A673 (cell line): ENCODE measurements around the gene ZNF836. TPM values are rescaled to one million over a fixed set of nuclear protein-coding genes. Genes with fewer than 3 reads are reported as not detected.
A peak's percentile ranks its signal among the peaks of the same experiment; 100 is the strongest.

Experiments used
- BruUV-seq: library from RNA; stranded (reverse); fragments of 400-500 nt; replicated peaks from 2 replicates; lab custom pipeline; 2021; lab: Mats Ljungman, UMichigan
- CTCF ChIA-PET: fragments of 300-600 bp; sonication (Branson Sonifier 250); formaldehyde crosslinking; loops from one replicate; lab custom pipeline; 2022; ENCODE audit warnings: antibody characterized with exemption; lab: Charles Lee
- POLR2A ChIA-PET: fragments of 300-600 bp; sonication (Branson Sonifier 250); formaldehyde crosslinking; loops from one replicate; lab custom pipeline; 2022; ENCODE audit warnings: antibody characterized with exemption; ENCODE audit not compliant: low non-redundant PET; lab: Charles Lee
- DNase-seq: peaks from one replicate; pipeline ENCODE4 v3.0.0-alpha.2; 2015; ENCODE audit warnings: low spot score
- H3K27ac ChIP-seq: fragments of 200-600 bp; sonication (generic); 2 replicates; pipeline ENCODE4 v1.5.1; 2016; ENCODE audit warnings: mixed run types, low read depth, mild to moderate bottlenecking, mixed read lengths, antibody characterized with exemption, low read length; ENCODE audit not compliant: poor library complexity, severe bottlenecking
- H3K27me3 ChIP-seq: fragments of 200-600 bp; sonication (generic); replicated peaks from 2 replicates; pipeline ENCODE4 v1.6.1; 2017; ENCODE audit warnings: mixed run types, low read depth, mild to moderate bottlenecking, mixed read lengths, antibody characterized with exemption, low read length; ENCODE audit not compliant: insufficient read depth, poor library complexity
- H3K36me3 ChIP-seq: fragments of 200-600 bp; sonication (generic); 2 replicates; pipeline ENCODE4 v1.6.1; 2016; ENCODE audit warnings: mixed run types, mild to moderate bottlenecking, mixed read lengths, antibody characterized with exemption, low read length; ENCODE audit not compliant: insufficient read depth, poor library complexity, severe bottlenecking
- H3K4me1 ChIP-seq: fragments of 200-600 bp; sonication (generic); 2 replicates; pipeline ENCODE4 v1.6.1; 2017; ENCODE audit warnings: mixed run types, mild to moderate bottlenecking, mixed read lengths, antibody characterized with exemption, low read length; ENCODE audit not compliant: insufficient read depth, poor library complexity, severe bottlenecking
- H3K4me3 ChIP-seq: fragments of 200-600 bp; sonication (generic); 2 replicates; pipeline ENCODE4 v1.5.1; 2016; ENCODE audit warnings: low read depth, mixed run types, mild to moderate bottlenecking, mixed read lengths, low read length; ENCODE audit not compliant: poor library complexity, severe bottlenecking
- H3K9me3 ChIP-seq: fragments of 200-600 bp; sonication (generic); 2 replicates; pipeline ENCODE4 v1.6.1; 2016; ENCODE audit warnings: mixed run types, low read depth, mild to moderate bottlenecking, mixed read lengths, antibody characterized with exemption, low read length; ENCODE audit not compliant: poor library complexity, severe bottlenecking
- EZH2 ChIP-seq: fragments of 200-600 bp; sonication (generic); IDR thresholded peaks from 2 replicates; pipeline ENCODE4 v1.6.1; 2017; ENCODE audit warnings: borderline replicate concordance, low read depth, mild to moderate bottlenecking, mixed read lengths, antibody characterized with exemption, low read length; ENCODE audit not compliant: poor library complexity, severe bottlenecking
- intact Hi-C: fragments of 100-400 bp; cut with micrococcal nuclease; formaldehyde crosslinking; loops from one replicate; pipeline ENCODE4 v1.10.0; 2022; ENCODE audit not compliant: unreplicated experiment
- total RNA-seq: library from RNA; stranded (reverse); gene quantifications from 2 replicates; pipeline ENCODE4 v1.2.3, GENCODE V29; 2021
- TF ChIP-seq, protein P1 (sequence below): fragments of 300-800, 200-600 bp; sonication (generic); conservative IDR thresholded peaks from 2 replicates; pipeline ENCODE4 v1.5.1; 2017; ENCODE audit warnings: low read depth, mild to moderate bottlenecking, antibody characterized with exemption, low read length, moderate library complexity, mixed read lengths

The ZNF836 gene
- total RNA-seq, 1 experiment from 2014 or later: 6.1 TPM

DNA sequence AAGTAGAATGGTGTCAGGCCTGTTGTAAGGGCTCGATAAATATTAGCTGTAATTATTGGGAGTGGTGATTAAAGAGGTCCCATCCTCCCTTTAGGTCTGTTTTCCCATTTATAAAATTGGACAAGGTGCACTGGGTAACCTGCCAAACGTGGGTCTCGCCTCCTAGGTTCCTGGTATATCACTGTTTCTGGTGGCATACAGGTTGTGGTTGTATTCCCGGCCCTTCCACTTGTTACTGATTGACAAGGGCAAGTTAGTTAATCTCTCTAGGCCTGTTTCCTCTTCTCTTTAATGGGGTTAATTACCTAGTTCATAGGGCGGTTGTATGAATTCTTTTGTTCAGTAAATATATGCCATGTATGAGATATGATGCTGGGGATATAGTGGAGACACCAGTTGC lies 20.0 kb upstream of the ZNF836 start:
- TSS peak; percentile 44 for BruUV-seq
- Histone ChIP-seq H3K4me3 (peak overlapping the region; percentile 68), H3K36me3 (peaks cover 33% of the 10 kb centered on the region), H3K27me3 (no peaks in the 10 kb centered on the region), H3K4me1 (peaks cover 8% of the 10 kb centered on the region), H3K27ac (peak overlapping the region; percentile 97), H3K9me3 (no peaks in the 10 kb centered on the region)
- POLR2A ChIA-PET: no interaction called here
- intact Hi-C loops: no loop called here
- TF ChIP-seq, protein P1, sequence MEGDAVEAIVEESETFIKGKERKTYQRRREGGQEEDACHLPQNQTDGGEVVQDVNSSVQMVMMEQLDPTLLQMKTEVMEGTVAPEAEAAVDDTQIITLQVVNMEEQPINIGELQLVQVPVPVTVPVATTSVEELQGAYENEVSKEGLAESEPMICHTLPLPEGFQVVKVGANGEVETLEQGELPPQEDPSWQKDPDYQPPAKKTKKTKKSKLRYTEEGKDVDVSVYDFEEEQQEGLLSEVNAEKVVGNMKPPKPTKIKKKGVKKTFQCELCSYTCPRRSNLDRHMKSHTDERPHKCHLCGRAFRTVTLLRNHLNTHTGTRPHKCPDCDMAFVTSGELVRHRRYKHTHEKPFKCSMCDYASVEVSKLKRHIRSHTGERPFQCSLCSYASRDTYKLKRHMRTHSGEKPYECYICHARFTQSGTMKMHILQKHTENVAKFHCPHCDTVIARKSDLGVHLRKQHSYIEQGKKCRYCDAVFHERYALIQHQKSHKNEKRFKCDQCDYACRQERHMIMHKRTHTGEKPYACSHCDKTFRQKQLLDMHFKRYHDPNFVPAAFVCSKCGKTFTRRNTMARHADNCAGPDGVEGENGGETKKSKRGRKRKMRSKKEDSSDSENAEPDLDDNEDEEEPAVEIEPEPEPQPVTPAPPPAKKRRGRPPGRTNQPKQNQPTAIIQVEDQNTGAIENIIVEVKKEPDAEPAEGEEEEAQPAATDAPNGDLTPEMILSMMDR: no peak
- no peak for TF ChIP-seq EZH2
- DNase-seq: no peak
- CTCF ChIA-PET: no interaction called here

DNA sequence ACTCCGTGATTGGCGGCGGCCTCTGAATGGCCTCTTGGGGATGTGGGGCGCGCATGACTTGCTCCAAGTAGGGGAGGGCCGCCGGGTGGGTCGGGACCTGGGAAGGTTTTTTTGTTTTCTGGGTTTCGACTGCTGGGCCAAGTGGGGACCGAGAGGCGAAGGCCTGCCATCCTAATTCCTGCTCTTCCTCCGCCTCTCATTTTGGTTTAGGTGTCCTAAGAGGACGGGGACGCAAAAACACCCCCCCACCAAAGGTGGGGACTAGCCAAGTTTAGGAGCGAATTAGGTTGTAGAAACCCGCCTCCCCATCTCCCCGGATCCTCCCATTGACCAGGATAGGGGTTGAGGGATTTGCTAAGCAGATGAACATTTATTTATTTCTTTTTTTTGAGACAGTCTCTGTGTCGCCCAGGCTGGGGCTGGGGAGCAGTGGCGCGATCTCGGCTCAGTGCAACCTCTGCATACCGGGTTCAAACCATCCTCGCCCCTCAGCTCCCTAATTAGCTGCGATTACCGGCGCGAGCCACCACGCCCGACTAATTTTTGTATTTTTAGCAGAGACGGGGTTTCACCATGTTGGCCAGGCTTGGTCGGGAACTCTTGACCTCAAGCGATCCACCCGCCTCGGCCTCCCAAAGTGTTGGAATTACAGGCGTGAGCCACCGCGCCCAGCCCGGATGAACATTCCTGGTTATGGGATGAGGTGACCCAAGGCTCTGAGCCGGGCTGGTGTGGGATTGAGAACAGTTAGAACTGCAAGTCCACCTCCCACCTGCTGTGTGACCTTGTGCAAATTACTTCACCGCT lies 19.3 kb upstream of the ZNF836 start:
- no TSS peak for BruUV-seq
- Histone ChIP-seq H3K4me1 (peaks cover 8% of the 10 kb centered on the region), H3K27me3 (no peaks in the 10 kb centered on the region), H3K4me3 (peak overlapping the region; percentile 68), H3K27ac (peak overlapping the region; percentile 97), H3K9me3 (no peaks in the 10 kb centered on the region), H3K36me3 (peaks cover 26% of the 10 kb centered on the region)
- peak; percentile 45 for DNase-seq
- TF ChIP-seq, protein P1: no peak
- no peak for TF ChIP-seq EZH2
- intact Hi-C loops: no loop called here
- ChIA-PET POLR2A (no interaction called here), CTCF (no interaction called here)

DNA sequence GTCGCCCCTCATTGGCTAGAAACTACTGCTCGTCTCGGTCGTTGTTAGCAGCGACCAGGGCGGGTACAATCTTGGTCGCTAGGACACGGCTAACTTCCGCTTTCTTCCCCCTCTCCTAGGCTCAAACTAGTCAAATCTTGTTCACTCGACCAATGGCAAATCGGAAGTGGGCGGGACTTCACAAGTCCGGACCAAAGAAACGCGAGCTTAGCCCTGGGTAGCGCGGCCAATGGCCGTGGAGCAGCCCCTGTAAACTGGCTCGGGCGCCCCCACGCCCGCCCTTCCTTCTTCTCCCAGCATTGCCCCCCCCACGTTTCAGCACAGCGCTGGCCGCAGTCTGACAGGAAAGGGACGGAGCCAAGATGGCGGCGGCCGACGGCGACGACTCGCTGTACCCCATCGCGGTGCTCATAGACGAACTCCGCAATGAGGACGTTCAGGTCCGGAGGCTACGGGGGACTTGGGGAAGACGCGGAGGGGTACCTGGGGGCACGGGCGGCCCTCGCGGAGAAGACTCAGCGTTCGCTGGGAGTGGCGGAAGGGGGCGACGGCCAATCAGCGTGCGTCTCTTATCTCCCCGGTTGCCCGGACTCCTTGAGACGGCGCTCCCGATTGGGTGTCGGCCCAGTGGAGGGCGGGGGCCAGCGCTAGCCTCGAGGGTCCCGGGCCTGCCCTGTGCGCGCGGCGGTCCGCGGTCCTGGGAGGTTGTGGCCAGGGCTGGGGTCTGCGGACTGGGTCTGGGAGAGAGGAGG lies 18.5 kb upstream of the ZNF836 start, which contains the start of gene PPP2R1A:
PPP2R1A (plus strand) TSS at position 318 of the 752 bp plus-strand sequence; CDS start at position 363, 45 bp downstream.
- ChIA-PET POLR2A (interaction anchor here (0.7 kb wide), 2 partner anchors 12 to 152 kb away, joined by 6 to 15 read pairs; no protein-coding TSS in a partner anchor), CTCF (no interaction called here)
- intact Hi-C loops: no loop called here
- H3K9me3 ChIP-seq: no peaks in the 10 kb centered on the region
- peak within 1 kb of the TSS; percentile 68 for H3K4me3 ChIP-seq
- no TSS peak for BruUV-seq
- H3K36me3 ChIP-seq: peaks cover 18% of the 10 kb centered on the region
- no peak for TF ChIP-seq EZH2
- TF ChIP-seq, protein P1: no peak
- peak; percentile 100 for DNase-seq
- peaks cover 8% of the 10 kb centered on the region for H3K4me1 ChIP-seq
- H3K27me3 ChIP-seq: no peaks in the 10 kb centered on the region
- peak within 1 kb of the TSS; percentile 97 for H3K27ac ChIP-seq
